HepG2 (cell line): Measurements from ENCODE around the gene ADAM15. TPM values are rescaled to one million over a fixed set of nuclear protein-coding genes. Genes with fewer than 3 reads are reported as not detected.

ENCODE experiments used
- ADNP ChIP-seq: sonication (generic); formaldehyde crosslinking; IDR thresholded peaks from 2 replicates; pipeline ENCODE4 v1.4.0; 2020; ENCODE audit warnings: missing genetic modification reagents
- BORCS8-MEF2B ChIP-seq: sonication (generic); formaldehyde crosslinking; IDR thresholded peaks from 2 replicates; pipeline ENCODE4 v1.8.0; 2022; ENCODE audit warnings: mild to moderate bottlenecking, missing genetic modification reagents
- CHD2 ChIP-seq: IDR thresholded peaks from 2 replicates; pipeline ENCODE4 v1.6.1; 2011; ENCODE audit warnings: low read depth, low read length, improper control_type of control experiment
- DNMT3B ChIP-seq: conservative IDR thresholded peaks from 2 replicates; pipeline ENCODE4 v1.6.1; 2016; ENCODE audit warnings: missing biosample characterization, control low read depth
- IKZF4 ChIP-seq: sonication (generic); formaldehyde crosslinking; IDR thresholded peaks from 2 replicates; pipeline ENCODE4 v1.5.1; 2020; ENCODE audit warnings: borderline replicate concordance, mild to moderate bottlenecking, low read depth, missing genetic modification reagents; ENCODE audit errors: not compliant biosample characterization
- LBX2 ChIP-seq: sonication (generic); formaldehyde crosslinking; IDR thresholded peaks from 2 replicates; pipeline ENCODE4 v1.5.0; 2020; ENCODE audit warnings: missing genetic modification reagents, mild to moderate bottlenecking, borderline replicate concordance
- MEF2D ChIP-seq: sonication (generic); formaldehyde crosslinking; IDR thresholded peaks from 2 replicates; pipeline ENCODE4 v1.5.1; 2020; ENCODE audit warnings: mild to moderate bottlenecking, missing genetic modification reagents
- RCOR2 ChIP-seq: IDR thresholded peaks from 2 replicates; pipeline ENCODE4 v1.6.1; 2016; ENCODE audit warnings: missing biosample characterization, missing genetic modification reagents
- SMYD3 ChIP-seq: sonication (generic); formaldehyde crosslinking; IDR thresholded peaks from 2 replicates; pipeline ENCODE4 v1.8.1; 2023; ENCODE audit warnings: mild to moderate bottlenecking, missing genetic modification reagents
- SP4 ChIP-seq: sonication (generic); formaldehyde crosslinking; IDR thresholded peaks from 2 replicates; pipeline ENCODE4 v1.8.1; 2023; ENCODE audit warnings: mild to moderate bottlenecking, missing genetic modification reagents
- SRSF4 ChIP-seq: fragments of 200-400 bp; formaldehyde crosslinking; IDR thresholded peaks from one replicate; pipeline ENCODE4 v1.6.1; 2018; ENCODE audit warnings: mild to moderate bottlenecking, low read depth, low read length, moderate library complexity; ENCODE audit not compliant: poor library complexity, severe bottlenecking
- TBX2 ChIP-seq: sonication (generic); formaldehyde crosslinking; IDR thresholded peaks from 2 replicates; pipeline ENCODE4 v1.5.0; 2020; ENCODE audit warnings: missing genetic modification reagents, mild to moderate bottlenecking, borderline replicate concordance
- TGIF2 ChIP-seq: IDR thresholded peaks from 2 replicates; pipeline ENCODE4 v1.6.1; 2016; ENCODE audit warnings: control low read depth, missing compliant biosample characterization
- YY1 ChIP-seq: IDR thresholded peaks from 2 replicates; pipeline ENCODE4 v1.6.1; 2011; ENCODE audit warnings: low read length, low read depth, moderate library complexity, mild to moderate bottlenecking; ENCODE audit not compliant: insufficient read depth, insufficient replicate concordance
- ZBTB46 ChIP-seq: sonication (generic); formaldehyde crosslinking; IDR thresholded peaks from 2 replicates; pipeline ENCODE4 v1.4.0; 2020; ENCODE audit warnings: mild to moderate bottlenecking, missing genetic modification reagents, borderline replicate concordance
- ZMAT3 ChIP-seq: sonication (generic); formaldehyde crosslinking; conservative IDR thresholded peaks from 2 replicates; pipeline ENCODE4 v1.7.0; 2021; ENCODE audit warnings: missing genetic modification reagents
- ZNF138 ChIP-seq: sonication (generic); formaldehyde crosslinking; IDR thresholded peaks from 2 replicates; pipeline ENCODE4 v1.5.0; 2020; ENCODE audit warnings: mild to moderate bottlenecking, low read depth, missing genetic modification reagents
- ZNF235 ChIP-seq: sonication (generic); formaldehyde crosslinking; IDR thresholded peaks from 2 replicates; pipeline ENCODE4 v1.8.1; 2023; ENCODE audit warnings: mild to moderate bottlenecking, missing genetic modification reagents, borderline replicate concordance
- ZNF451 ChIP-seq: sonication (generic); formaldehyde crosslinking; IDR thresholded peaks from 2 replicates; pipeline ENCODE4 v1.5.0; 2020; ENCODE audit warnings: mild to moderate bottlenecking, missing genetic modification reagents
- ZNF816 ChIP-seq: sonication (generic); formaldehyde crosslinking; IDR thresholded peaks from 2 replicates; pipeline ENCODE4 v1.8.0; 2022; ENCODE audit warnings: missing genetic modification reagents, mild to moderate bottlenecking, borderline replicate concordance
- ZSCAN21 ChIP-seq: sonication (generic); formaldehyde crosslinking; IDR thresholded peaks from 2 replicates; pipeline ENCODE4 v1.8.0; 2022; ENCODE audit warnings: mild to moderate bottlenecking, missing genetic modification reagents, moderate library complexity, borderline replicate concordance
- polyA plus RNA-seq, 8 experiments: library from polyadenylated mRNA; depleted of rRNA in 3 of 8; stranded (reverse) in 7 of 8; unstranded in 1 of 8; fragments of >200 nt; fragmentation: Illumina TruSeq in 4 of 8; extraction: Trizol in 4 of 8; gene quantifications; 2 replicates each; pipeline versions ENCODE4 v1.2.1 to v1.2.3, GENCODE V29; 2011 to 2016; ENCODE audit warnings: low read depth in 4 of 8, missing spikeins in 1 of 8, mixed read lengths in 1 of 8; ENCODE audit not compliant: insufficient read depth in 1 of 8
- total RNA-seq, 5 experiments: library from RNA; depleted of rRNA; stranded (reverse); fragments of >200 nt; fragmentation: Illumina TruSeq; extraction: Trizol; gene quantifications; 2 replicates each; pipeline ENCODE4 v1.2.3, GENCODE V29; 2016; ENCODE audit warnings: low read depth in 1 of 5
- TF ChIP-seq, protein P1 (sequence below): IDR thresholded peaks from 2 replicates; pipeline ENCODE4 v1.6.1; 2016; ENCODE audit warnings: control low read depth
- TF ChIP-seq, protein P2 (sequence below): sonication (generic); formaldehyde crosslinking; IDR thresholded peaks from 2 replicates; pipeline ENCODE4 v1.8.0; 2022; ENCODE audit warnings: mild to moderate bottlenecking, missing genetic modification reagents, borderline replicate concordance
- TF ChIP-seq, protein P3 (sequence below): sonication (generic); formaldehyde crosslinking; IDR thresholded peaks from 2 replicates; pipeline ENCODE4 v1.5.0; 2020; ENCODE audit warnings: mild to moderate bottlenecking, low read depth, missing genetic modification reagents, borderline replicate concordance

The ADAM15 gene
- total and polyA plus RNA-seq, 2 of the 13 experiments (the other 11 are each of a cell fraction or from before 2014, with no cell fraction given) = 17.9 to 25.6 TPM

DNA sequence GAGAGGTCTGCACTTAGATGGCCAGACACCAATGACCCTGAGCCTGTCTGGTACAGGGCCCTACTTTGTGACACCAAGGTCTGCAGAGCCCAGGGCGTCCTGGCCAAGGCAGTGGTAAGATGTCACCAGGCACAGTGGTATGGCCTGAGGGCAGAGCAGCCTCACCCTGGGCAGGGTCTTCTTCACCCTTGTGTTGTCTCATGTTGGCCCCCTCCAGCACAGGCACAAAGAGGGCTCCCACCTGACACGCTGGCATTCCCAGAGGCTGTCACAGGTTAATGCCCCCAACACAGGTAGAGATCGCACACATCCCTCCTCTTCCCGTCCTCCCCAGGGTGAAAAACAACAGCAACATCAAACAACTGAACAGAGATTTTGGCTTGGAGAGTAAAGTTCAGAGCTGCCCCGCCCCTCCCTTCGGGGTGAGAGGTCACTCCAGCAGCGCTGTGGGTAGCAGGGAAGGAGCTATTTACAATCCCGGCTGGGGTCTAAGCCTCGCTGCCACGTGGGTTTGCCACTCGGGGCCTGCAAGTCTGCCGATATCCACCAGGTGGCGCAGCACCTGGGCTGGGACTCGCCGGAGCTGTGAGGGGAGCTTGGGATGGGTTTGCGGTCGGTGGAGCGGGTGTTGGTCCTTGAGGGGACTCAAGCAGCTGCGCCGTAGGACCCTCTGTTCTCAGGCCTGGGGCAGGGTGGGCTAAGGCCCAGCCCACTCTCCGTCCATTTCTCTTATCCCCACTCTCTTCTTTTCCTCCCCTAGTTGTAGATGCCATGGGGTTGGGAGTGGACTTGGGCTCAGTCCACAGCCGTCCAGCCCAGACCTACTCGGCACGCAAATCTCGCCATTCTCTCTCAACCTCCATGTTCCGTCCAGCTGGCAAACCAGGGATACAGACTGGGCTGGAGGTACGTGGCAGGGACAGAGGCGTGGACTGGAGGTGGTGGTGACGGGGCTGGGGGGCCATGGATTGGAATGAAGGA is 40.2 kb downstream of the ADAM15 start (continued):
- no peak for TF ChIP-seq SRSF4
- TF ChIP-seq ZNF816 (CRISPR knock-in tag) = no peak
- TF ChIP-seq, protein P1, sequence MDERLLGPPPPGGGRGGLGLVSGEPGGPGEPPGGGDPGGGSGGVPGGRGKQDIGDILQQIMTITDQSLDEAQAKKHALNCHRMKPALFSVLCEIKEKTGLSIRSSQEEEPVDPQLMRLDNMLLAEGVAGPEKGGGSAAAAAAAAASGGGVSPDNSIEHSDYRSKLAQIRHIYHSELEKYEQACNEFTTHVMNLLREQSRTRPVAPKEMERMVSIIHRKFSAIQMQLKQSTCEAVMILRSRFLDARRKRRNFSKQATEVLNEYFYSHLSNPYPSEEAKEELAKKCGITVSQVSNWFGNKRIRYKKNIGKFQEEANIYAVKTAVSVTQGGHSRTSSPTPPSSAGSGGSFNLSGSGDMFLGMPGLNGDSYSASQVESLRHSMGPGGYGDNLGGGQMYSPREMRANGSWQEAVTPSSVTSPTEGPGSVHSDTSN = no peak
- TF ChIP-seq, protein P2, sequence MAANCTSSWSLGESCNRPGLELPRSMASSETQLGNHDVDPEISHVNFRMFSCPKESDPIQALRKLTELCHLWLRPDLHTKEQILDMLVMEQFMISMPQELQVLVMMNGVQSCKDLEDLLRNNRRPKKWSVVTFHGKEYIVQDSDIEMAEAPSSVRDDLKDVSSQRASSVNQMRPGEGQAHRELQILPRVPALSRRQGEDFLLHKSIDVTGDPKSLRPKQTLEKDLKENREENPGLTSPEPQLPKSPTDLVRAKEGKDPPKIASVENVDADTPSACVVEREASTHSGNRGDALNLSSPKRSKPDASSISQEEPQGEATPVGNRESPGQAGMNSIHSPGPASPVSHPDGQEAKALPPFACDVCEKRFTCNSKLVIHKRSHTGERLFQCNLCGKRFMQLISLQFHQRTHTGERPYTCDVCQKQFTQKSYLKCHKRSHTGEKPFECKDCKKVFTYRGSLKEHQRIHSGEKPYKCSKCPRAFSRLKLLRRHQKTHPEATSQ = no peak; the same call in 1 of the 2 replicates
- peak; percentile 92 for TF ChIP-seq MEF2D (CRISPR knock-in tag)
- 0 out of 2 replicates have a peak, but pooled peaks have one; percentile 28 for TF ChIP-seq SMYD3
- TF ChIP-seq TGIF2 = peak; percentile 72; the same call in 1 of the 2 replicates
- no peak for TF ChIP-seq IKZF4
- no peak for TF ChIP-seq ZNF235 (CRISPR knock-in tag)
- TF ChIP-seq SP4 (CRISPR knock-in tag) = peak; percentile 82
- no peak for TF ChIP-seq ZNF138 (CRISPR knock-in tag)
- peak; percentile 56 for TF ChIP-seq YY1
- no peak for TF ChIP-seq ZBTB46 (CRISPR knock-in tag)
- peak; percentile 62; the same call in 1 of the 2 replicates for TF ChIP-seq RCOR2 (CRISPR knock-in tag)
- no peak for TF ChIP-seq ADNP (CRISPR knock-in tag)
- TF ChIP-seq LBX2 = peak; percentile 49; the same call in 1 of the 2 replicates
- no peak for TF ChIP-seq DNMT3B (CRISPR knock-in tag)
- TF ChIP-seq ZSCAN21 (CRISPR knock-in tag) = no peak
- peak; percentile 76 for TF ChIP-seq TBX2
- TF ChIP-seq ZMAT3 (CRISPR knock-in tag) = no peak
- TF ChIP-seq BORCS8-MEF2B (CRISPR knock-in tag) = peak; percentile 80
- no peak for TF ChIP-seq ZNF451 (CRISPR knock-in tag)
- TF ChIP-seq, protein P3, sequence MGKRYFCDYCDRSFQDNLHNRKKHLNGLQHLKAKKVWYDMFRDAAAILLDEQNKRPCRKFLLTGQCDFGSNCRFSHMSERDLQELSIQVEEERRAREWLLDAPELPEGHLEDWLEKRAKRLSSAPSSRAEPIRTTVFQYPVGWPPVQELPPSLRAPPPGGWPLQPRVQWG = no peak
- TF ChIP-seq CHD2 = no peak
